NCI-H146 (cell line): ENCODE results near the gene FCER1G.
"Not testable (repeated sequence)": the region's sequence is repeated elsewhere in the genome, so short reads cannot be mapped to it uniquely, and the experiment has no call there.

Experiments
- DNase-seq: peaks from one replicate; lab custom pipeline; 2025; lab: John Stamatoyannopoulos, UW

Gene FCER1G

GRCh38 chr1:161206411-161207140, 8.5 kb upstream of the FCER1G start:
- no peak for DNase-seq

- DNase-seq, result no peak
Observed at GRCh38 chr1:161207173-161207572, 7.9 kb upstream of the FCER1G start.

DNA sequence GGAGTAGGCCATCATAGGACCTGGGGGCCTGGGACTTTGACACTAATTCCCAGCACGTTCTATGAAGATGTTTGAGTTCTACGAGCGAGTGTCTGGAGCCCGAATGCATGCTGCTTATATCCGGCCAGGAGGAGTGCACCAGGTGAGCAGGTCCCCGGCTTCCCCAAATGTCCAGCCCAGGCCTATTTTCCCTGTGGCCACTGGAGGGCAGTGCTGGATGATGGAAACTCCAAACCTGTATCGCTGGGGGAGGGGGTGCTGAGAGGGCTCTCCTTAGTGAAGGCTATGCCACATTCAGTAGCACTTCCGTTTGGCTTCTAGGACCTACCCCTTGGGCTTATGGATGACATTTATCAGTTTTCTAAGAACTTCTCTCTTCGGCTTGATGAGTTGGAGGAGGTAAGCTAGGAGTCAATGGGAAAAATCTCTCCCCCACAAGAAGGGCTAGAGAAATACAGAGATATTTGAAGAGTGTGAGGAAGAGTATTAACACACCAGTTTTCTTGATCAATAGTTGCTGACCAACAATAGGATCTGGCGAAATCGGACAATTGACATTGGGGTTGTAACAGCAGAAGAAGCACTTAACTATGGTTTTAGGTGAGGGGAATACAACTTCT, 5.2 kb upstream of the FCER1G start:
- DNase-seq, result peak; percentile 79

GRCh38 chr1:161214369-161214768, 726 bp upstream of the FCER1G start:
- DNase-seq, result no peak

GRCh38 chr1:161216945-161217712, 2.0 kb downstream of the FCER1G start:
- DNase-seq, result no peak

GRCh38 chr1:161217831-161218230, 2.7 kb downstream of the FCER1G start:
- DNase-seq, result no peak

DNA sequence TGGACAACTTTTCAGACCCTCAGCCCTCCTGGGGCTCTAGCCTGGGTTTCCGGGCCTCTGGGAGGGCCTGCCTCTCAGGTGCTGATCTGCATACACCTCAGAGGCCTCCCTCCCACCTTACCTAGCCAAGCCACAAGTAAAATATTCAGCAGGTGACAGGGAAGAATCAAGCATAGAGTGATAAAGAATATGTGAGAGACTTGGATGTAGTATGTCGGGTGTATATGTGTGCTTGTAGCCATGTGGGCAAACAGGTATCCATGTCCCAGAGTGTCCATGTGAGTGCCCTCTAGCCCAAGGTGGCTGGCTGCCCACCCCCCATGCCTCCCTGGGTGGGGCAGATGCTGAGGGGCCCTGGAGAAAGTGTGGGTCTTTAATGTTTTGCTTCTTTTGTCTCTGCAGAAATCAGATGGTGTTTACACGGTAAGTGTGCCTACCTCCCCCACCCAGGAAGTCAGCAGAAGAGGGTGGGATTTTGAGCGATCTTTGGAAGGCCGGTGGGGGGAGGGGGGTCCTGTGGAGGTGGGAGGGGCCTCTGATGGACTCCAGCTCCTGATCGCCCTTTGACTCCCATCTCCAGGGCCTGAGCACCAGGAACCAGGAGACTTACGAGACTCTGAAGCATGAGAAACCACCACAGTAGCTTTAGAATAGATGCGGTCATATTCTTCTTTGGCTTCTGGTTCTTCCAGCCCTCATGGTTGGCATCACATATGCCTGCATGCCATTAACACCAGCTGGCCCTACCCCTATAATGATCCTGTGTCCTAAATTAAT, 3.4 kb downstream of the FCER1G start:
- DNase-seq, result no peak

DNA sequence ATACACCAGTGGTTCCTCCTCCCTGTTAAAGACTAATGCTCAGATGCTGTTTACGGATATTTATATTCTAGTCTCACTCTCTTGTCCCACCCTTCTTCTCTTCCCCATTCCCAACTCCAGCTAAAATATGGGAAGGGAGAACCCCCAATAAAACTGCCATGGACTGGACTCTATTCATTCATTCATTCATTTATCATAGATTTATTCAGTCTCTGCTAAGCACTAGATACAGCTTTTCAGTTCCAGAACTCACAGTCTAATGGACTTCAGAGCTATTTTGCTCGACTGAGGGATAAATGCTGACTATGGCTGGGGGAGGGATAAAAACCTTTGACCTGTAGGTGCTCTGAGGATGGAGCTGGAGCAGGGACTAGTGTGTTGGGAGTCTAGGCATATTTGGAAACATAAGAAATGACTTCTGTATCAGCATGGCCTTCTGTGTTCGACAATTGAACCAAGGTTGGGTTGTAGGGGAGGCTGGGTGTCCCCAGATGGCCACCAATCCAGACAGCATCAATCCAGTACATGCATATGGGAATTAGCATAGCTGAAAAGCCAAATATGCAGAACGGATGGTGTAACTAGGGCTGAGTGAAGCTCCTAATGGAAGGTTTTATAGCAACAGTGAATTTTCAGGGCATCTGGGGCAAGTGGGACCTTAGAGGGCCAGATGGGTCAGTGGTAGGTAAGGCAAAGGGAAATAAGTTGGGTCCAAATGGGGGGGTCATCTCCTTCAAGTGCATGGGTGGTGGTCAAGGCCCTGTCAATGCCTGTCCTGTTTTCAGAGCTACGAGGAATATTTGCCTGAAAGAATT, 4.2 kb downstream of the FCER1G start:
- DNase-seq, result no peak

DNA sequence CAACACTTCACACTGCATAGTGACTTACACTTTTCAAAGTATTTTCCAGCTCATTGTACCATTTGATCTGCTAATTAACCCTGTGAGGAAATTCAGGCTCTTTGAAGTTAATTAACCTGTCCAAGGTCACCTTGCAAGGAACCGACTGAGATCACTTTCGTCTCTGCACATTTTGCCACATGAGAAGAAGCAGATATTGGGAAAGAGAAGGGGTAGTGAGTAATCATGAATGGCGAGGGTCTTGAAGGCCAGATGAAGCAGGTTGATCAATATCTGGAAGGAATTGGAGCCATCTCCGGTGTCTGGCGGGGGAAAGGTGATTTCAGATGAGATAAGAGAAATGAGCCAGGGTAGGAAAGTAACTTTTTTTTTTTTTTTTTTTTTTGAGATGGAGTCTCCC, 4.9 kb downstream of the FCER1G start:
- DNase-seq, result no peak

GRCh38 chr1:161222175-161223019, 7.3 kb downstream of the FCER1G start:
- DNase-seq, result no peak

GRCh38 chr1:161223805-161224694, 9.0 kb downstream of the FCER1G start:
- DNase-seq, result no peak

DNA sequence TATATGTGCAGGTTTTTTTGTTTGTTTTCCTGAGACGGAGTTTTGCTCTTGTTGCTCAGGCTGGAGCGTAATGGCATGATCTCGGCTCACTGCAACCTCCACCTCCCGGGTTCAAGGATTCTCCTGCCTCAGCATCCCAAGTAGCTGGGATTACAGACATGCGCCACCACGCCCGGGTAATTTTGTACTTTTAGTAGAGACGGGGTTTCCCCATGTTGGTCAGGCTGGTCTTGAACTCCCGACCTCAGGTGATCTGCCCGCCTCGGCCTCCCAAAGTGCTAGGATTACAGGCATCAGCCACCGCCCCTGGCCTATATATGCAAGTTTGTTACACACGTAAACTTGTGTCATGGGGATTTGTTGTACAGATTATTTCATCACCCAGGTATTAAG, 9.6 kb downstream of the FCER1G start:
- DNase-seq, result not testable (repeated sequence)

- DNase-seq, result no peak
Observed at GRCh38 chr1:161225178-161225533, 10.1 kb downstream of the FCER1G start.

GRCh38 chr1:161225534-161226319, 10.6 kb downstream of the FCER1G start, which contains the start of gene TOMM40L:
TOMM40L (plus strand) TSS chr1:161226060; CDS start chr1:161226490, 430 bp downstream.
- peak; percentile 98 for DNase-seq

DNA sequence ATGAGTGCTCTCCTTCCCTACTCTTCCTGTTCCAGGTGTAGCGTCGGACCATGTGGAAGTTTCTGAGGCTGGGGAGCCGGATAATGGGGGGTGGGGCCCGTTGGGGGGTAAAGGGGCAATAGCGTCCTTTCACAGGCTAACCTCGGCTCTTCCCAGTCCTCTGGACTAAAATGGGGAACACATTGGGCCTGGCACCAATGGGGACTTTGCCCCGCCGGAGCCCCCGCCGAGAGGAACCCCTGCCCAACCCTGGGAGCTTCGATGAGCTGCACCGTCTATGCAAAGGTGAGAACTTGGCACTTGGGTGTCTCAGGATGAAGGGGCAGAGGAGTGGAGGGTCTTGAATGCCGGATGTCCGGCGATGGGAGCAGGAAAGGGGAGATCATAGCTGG, 11.2 kb downstream of the FCER1G start:
- DNase-seq, result peak; percentile 37

DNA sequence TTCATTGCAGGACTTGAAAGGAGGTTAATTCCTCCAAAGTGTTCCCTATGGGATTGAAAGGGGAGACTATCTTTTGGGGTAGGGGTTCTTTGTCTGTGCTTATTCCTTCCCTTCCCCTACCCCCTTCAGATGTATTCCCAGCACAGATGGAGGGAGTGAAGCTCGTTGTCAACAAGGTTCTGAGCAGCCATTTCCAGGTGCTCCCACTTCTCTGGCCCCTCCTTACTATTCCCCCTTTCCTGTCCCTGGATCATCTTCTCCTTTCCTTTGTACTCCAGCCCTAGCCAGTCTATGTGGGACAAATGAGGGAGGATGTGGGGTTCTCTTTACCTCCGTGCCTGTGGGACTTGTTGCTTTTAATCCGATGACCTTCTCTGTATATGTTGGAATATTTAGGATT, 11.7 kb downstream of the FCER1G start:
- DNase-seq, result no peak

- peak; percentile 79 for DNase-seq
Observed at GRCh38 chr1:161227196-161227871, 12.2 kb downstream of the FCER1G start.

- no peak for DNase-seq
Observed at GRCh38 chr1:161228032-161228431, 12.9 kb downstream of the FCER1G start.
